Sigmoid colon (tissue), 4 donors: Measurements from ENCODE around the gene MEGF11.

Experiments used
- POLR2A ChIP-seq, 2 donors: fragments of 450-650 bp; IDR thresholded peaks; one replicate each; pipeline ENCODE4 v1.6.1; 2016; ENCODE audit warnings: antibody characterized with exemption in 2 of 2, mild to moderate bottlenecking in 2 of 2, moderate library complexity in 2 of 2
- POLR2AphosphoS5 ChIP-seq, 4 donors: sonication (generic); formaldehyde crosslinking; IDR thresholded peaks; one replicate each; pipeline ENCODE4 v1.6.1; 2017; ENCODE audit warnings: antibody characterized with exemption in 4 of 4
- TF ChIP-seq, protein P1 (sequence below), 4 experiments: fragments of 450-650 bp in 3 of 4; fragments of 200-600 bp in 1 of 4; IDR thresholded peaks; one replicate each; pipeline ENCODE4 v1.5.1; 2016 to 2019; ENCODE audit warnings: antibody characterized with exemption in 4 of 4, mild to moderate bottlenecking in 3 of 4, moderate library complexity in 2 of 4

- TF ChIP-seq POLR2AphosphoS5 (IDR thresholded peaks at IDR 0.05) = no peak
- TF ChIP-seq, protein P1, sequence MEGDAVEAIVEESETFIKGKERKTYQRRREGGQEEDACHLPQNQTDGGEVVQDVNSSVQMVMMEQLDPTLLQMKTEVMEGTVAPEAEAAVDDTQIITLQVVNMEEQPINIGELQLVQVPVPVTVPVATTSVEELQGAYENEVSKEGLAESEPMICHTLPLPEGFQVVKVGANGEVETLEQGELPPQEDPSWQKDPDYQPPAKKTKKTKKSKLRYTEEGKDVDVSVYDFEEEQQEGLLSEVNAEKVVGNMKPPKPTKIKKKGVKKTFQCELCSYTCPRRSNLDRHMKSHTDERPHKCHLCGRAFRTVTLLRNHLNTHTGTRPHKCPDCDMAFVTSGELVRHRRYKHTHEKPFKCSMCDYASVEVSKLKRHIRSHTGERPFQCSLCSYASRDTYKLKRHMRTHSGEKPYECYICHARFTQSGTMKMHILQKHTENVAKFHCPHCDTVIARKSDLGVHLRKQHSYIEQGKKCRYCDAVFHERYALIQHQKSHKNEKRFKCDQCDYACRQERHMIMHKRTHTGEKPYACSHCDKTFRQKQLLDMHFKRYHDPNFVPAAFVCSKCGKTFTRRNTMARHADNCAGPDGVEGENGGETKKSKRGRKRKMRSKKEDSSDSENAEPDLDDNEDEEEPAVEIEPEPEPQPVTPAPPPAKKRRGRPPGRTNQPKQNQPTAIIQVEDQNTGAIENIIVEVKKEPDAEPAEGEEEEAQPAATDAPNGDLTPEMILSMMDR (IDR thresholded peaks at IDR 0.05) = no peak
- no peak for TF ChIP-seq POLR2A (IDR thresholded peaks at IDR 0.05)
These were observed 13.2 kb downstream of the MEGF11 start for GRCh38 chr15:66240240-66240794.
